Endothelial cell of umbilical vein (primary cell): ENCODE data around the gene NUDT5. TPM values are rescaled to one million over a fixed set of nuclear protein-coding genes. Genes with fewer than 3 reads are reported as not detected.

ENCODE experiments used
- BruUV-seq: library from RNA; stranded (reverse); fragments of 400-500 nt; replicated peaks from 2 replicates; lab custom pipeline; 2021; lab: Mats Ljungman, UMichigan
- CTCF ChIA-PET: fragments of 300-600, 350-600 bp; sonication (Branson Sonifier 250); formaldehyde crosslinking; loops from one replicate; lab custom pipeline; 2021; ENCODE audit warnings: antibody characterized with exemption, inconsistent platforms; lab: Charles Lee
- POLR2A ChIA-PET: fragments of 300-600, 350-600 bp; sonication (Branson Sonifier 250); formaldehyde crosslinking; loops from one replicate; lab custom pipeline; 2021; ENCODE audit warnings: antibody characterized with exemption, inconsistent platforms; lab: Charles Lee
- DNase-seq: peaks from one replicate; pipeline ENCODE4 v3.0.0-alpha.2; 2011; ENCODE audit warnings: low read depth, low spot score
- FAIRE-seq: peaks from 2 replicates; lab custom pipeline; 2011; peaks lifted over from hg19 to GRCh38; lab: Jason Lieb, UNC
- H2AFZ ChIP-seq: 2 replicates; pipeline ENCODE4 v1.6.0; 2012; ENCODE audit warnings: low read depth, low read length, control low read depth, inconsistent platforms
- H3K27ac ChIP-seq: 2 replicates; pipeline ENCODE4 v1.5.1; 2011; ENCODE audit warnings: low read depth, mild to moderate bottlenecking, control low read depth, low read length, moderate library complexity; ENCODE audit not compliant: insufficient read depth
- H3K27me3 ChIP-seq, 2 experiments: 2 replicates each; pipeline versions ENCODE4 v1.6.0 to v1.6.1; 2011; ENCODE audit warnings: low read length in 2 of 2, mixed read lengths in 1 of 2; ENCODE audit not compliant: control insufficient read depth in 2 of 2, insufficient read depth in 2 of 2
- H3K36me3 ChIP-seq, 2 experiments: 2 replicates in 1 of 2; 3 replicates in 1 of 2; pipeline ENCODE4 v1.5.1; 2011; ENCODE audit warnings: low read length in 2 of 2, mild to moderate bottlenecking in 1 of 2, moderate library complexity in 1 of 2; ENCODE audit not compliant: control insufficient read depth in 2 of 2, insufficient read depth in 2 of 2; ENCODE audit errors: extremely low read depth in 1 of 2
- H3K4me1 ChIP-seq: 3 replicates; pipeline ENCODE4 v1.5.1; 2011; ENCODE audit warnings: mild to moderate bottlenecking, low read length; ENCODE audit not compliant: control insufficient read depth, insufficient read depth; ENCODE audit errors: extremely low read depth
- H3K4me2 ChIP-seq: 2 replicates; pipeline ENCODE4 v1.6.1; 2011; ENCODE audit warnings: low read length, control low read depth, mixed read lengths; ENCODE audit not compliant: insufficient read depth
- H3K4me3 ChIP-seq, 3 experiments: fragments of 200-600 bp in 1 of 3; sonication (generic), shearing (Covaris generic) in 1 of 3; replicated peaks in 1 of 3; 2 replicates each; pipeline ENCODE4 v1.5.1; 2011 to 2016; ENCODE audit warnings: control low read depth in 3 of 3, low read length in 3 of 3, mild to moderate bottlenecking in 2 of 3, inconsistent platforms in 1 of 3, low read depth in 1 of 3, moderate library complexity in 1 of 3; ENCODE audit not compliant: insufficient read depth in 1 of 3
- H3K79me2 ChIP-seq: 2 replicates; pipeline ENCODE4 v1.6.0; 2012; ENCODE audit warnings: low read length, inconsistent platforms; ENCODE audit not compliant: control insufficient read depth, insufficient read depth
- H3K9ac ChIP-seq: replicated peaks from 2 replicates; pipeline ENCODE3; 2011; ENCODE audit warnings: low read length, control low read depth; ENCODE audit not compliant: insufficient read depth; ENCODE audit errors: extremely low read depth
- H3K9me1 ChIP-seq: replicated peaks from 3 replicates; pipeline ENCODE4 v1.6.0; 2011; ENCODE audit warnings: mild to moderate bottlenecking, low read length; ENCODE audit not compliant: control insufficient read depth, insufficient read depth; ENCODE audit errors: extremely low read depth
- H3K9me3 ChIP-seq: replicated peaks from 2 replicates; pipeline ENCODE4 v1.5.1; 2012; ENCODE audit warnings: low read length, inconsistent platforms; ENCODE audit not compliant: control insufficient read depth, insufficient read depth
- H4K20me1 ChIP-seq: replicated peaks from 2 replicates; pipeline ENCODE3; 2011; ENCODE audit warnings: mild to moderate bottlenecking, low read length; ENCODE audit not compliant: control insufficient read depth, insufficient read depth; ENCODE audit errors: extremely low read depth
- EZH2 ChIP-seq: IDR thresholded peaks from 2 replicates; pipeline ENCODE4 v1.6.1; 2012; ENCODE audit warnings: borderline replicate concordance, low read depth, mild to moderate bottlenecking, moderate library complexity, low read length, inconsistent platforms; ENCODE audit not compliant: severe bottlenecking
- FOS ChIP-seq: IDR thresholded peaks from 2 replicates; pipeline ENCODE4 v1.6.1; 2011; ENCODE audit warnings: mild to moderate bottlenecking, low read length, moderate library complexity, borderline replicate concordance; ENCODE audit not compliant: insufficient read depth
- GATA2 ChIP-seq: IDR thresholded peaks from 2 replicates; pipeline ENCODE4 v1.7.0; 2011; ENCODE audit warnings: low read depth, mild to moderate bottlenecking, moderate library complexity, mixed read lengths, low read length; ENCODE audit not compliant: insufficient read length, insufficient read depth
- JUN ChIP-seq: IDR thresholded peaks from 2 replicates; pipeline ENCODE4 v1.6.1; 2011; ENCODE audit warnings: borderline replicate concordance, low read depth; ENCODE audit not compliant: insufficient read length, insufficient read depth
- MYC ChIP-seq: IDR thresholded peaks from one replicate; pipeline ENCODE4 v1.6.1; 2011; ENCODE audit warnings: mild to moderate bottlenecking, low read depth, low read length
- POLR2A ChIP-seq: IDR thresholded peaks from 2 replicates; pipeline ENCODE4 v1.6.1; 2012; ENCODE audit warnings: low read depth, mild to moderate bottlenecking, control low read depth, low read length
- POLR2AphosphoS5 ChIP-seq: IDR thresholded peaks from 2 replicates; pipeline ENCODE4 v1.6.1; 2012; ENCODE audit warnings: low read depth, mild to moderate bottlenecking, control low read depth, low read length, moderate library complexity; ENCODE audit not compliant: insufficient read depth
- dilution Hi-C: fragments of 300-500 bp; cut with MboI; formaldehyde crosslinking; loops from one replicate; pipeline ENCODE4 v1.15.0; 2019; ENCODE audit warnings: low sequenced_read_pairs; ENCODE audit not compliant: extremely low pct_ligation_motif_present
- intact Hi-C: fragments of 100-400 bp; cut with micrococcal nuclease; formaldehyde crosslinking; loops from one replicate; pipeline ENCODE4 v1.10.0; 2022
- polyA plus RNA-seq, 4 experiments: library from polyadenylated mRNA; depleted of rRNA in 3 of 4; stranded (reverse) in 3 of 4; unstranded in 1 of 4; fragments of >200 nt; gene quantifications; 2 replicates each; pipeline versions ENCODE4 v1.2.1 to v1.2.3, GENCODE V29; 2011 to 2012; ENCODE audit warnings: missing spikeins in 1 of 4
- total RNA-seq: library from RNA; stranded (reverse); gene quantifications from 2 replicates; pipeline ENCODE4 v1.2.3, GENCODE V29; 2021
- TF ChIP-seq, protein P1 (sequence below), 2 donors: IDR thresholded peaks; 1 replicate in 1 of 2; 2 replicates in 1 of 2; pipeline ENCODE4 v1.5.1; 2011; ENCODE audit warnings: low read length in 2 of 2, mild to moderate bottlenecking in 2 of 2, moderate library complexity in 2 of 2, control low read depth in 1 of 2, inconsistent platforms in 1 of 2, low read depth in 1 of 2; ENCODE audit not compliant: insufficient read depth in 1 of 2; ENCODE audit errors: extremely low read depth in 1 of 2
- TF ChIP-seq, protein P2 (sequence below): IDR thresholded peaks from 2 replicates; pipeline ENCODE4 v1.6.1; 2011; ENCODE audit not compliant: insufficient read depth, insufficient read length

NUDT5 gene
- total and polyA plus RNA-seq, 2 donors (not counting 3 experiments of a cell fraction or from before 2014, with no cell fraction given): 81.8 to 87.8 TPM

DNA sequence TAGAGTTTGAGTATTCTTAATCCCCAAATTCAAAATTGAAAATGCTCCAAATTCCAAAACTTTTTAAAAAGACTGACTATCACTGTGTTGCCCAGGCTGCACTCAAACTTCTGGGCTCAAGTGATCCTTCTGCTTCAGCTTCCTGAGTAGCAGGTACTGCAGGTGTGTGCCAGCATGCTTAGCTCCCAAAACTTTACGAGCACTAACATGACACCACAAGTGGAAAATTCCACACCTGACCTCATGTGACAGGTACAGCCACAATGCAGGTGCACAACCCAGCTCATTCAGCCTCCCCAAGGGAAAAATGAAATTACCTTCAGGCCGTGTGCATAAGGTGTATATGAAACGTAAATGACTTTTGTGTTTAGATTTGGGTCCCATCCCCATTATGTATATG, 16.8 kb upstream of the NUDT5 start:
- no peak for FAIRE-seq
- no peak for TF ChIP-seq POLR2A
- TF ChIP-seq, protein P1, sequence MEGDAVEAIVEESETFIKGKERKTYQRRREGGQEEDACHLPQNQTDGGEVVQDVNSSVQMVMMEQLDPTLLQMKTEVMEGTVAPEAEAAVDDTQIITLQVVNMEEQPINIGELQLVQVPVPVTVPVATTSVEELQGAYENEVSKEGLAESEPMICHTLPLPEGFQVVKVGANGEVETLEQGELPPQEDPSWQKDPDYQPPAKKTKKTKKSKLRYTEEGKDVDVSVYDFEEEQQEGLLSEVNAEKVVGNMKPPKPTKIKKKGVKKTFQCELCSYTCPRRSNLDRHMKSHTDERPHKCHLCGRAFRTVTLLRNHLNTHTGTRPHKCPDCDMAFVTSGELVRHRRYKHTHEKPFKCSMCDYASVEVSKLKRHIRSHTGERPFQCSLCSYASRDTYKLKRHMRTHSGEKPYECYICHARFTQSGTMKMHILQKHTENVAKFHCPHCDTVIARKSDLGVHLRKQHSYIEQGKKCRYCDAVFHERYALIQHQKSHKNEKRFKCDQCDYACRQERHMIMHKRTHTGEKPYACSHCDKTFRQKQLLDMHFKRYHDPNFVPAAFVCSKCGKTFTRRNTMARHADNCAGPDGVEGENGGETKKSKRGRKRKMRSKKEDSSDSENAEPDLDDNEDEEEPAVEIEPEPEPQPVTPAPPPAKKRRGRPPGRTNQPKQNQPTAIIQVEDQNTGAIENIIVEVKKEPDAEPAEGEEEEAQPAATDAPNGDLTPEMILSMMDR (IDR thresholded peaks at IDR 0.05; ENCODE audit: extremely low read depth in 1 of 2, insufficient read depth in 1 of 2, low read depth in 1 of 2, low read length in 2 of 2): no peak
- POLR2A ChIA-PET: no interaction called here
- H3K36me3 ChIP-seq: peaks cover 12 to 32% of the 10 kb centered on the region in 2 experiments
- BruUV-seq: no TSS peak
- dilution Hi-C loops (no loop called here), intact Hi-C loops (no loop called here)
- no peak overlapping the region for H3K4me2 ChIP-seq
- CTCF ChIA-PET: no interaction called here
- H2AFZ ChIP-seq: no peak overlapping the region
- no peak overlapping the region for H3K4me3 ChIP-seq
- peaks cover 6% of the 10 kb centered on the region for H3K4me1 ChIP-seq
- no peaks in the 10 kb centered on the region for H3K9me1 ChIP-seq
- H3K27me3 ChIP-seq: no peaks in the 10 kb centered on the region
- peaks cover 31% of the 10 kb centered on the region for H3K79me2 ChIP-seq
- no peak overlapping the region for H3K27ac ChIP-seq
- DNase-seq: no peak
- no peaks in the 10 kb centered on the region for H3K9me3 ChIP-seq
- H3K9ac ChIP-seq: no peak overlapping the region
- no peaks in the 10 kb centered on the region for H4K20me1 ChIP-seq

DNA sequence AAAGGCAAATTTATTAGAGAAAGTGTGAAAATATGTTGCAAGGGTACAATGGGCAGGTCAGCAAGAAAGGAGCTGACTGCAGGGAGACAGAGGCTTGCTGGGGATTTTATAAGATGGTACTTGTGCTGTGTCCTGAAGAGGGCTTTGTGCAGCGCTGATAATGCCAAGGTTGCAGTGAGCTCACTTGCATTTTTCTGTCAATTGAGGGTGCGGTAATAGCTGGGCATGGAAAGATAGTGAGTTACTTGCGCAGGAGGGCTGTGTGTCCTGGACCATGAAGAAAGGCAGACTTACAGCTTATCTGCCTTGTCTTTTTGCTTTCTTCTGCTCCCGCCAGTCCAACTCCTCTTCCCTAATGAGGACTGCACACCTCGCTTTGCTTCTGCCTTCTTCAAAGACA, 12.8 kb upstream of the NUDT5 start:
- no peaks in the 10 kb centered on the region for H3K4me1 ChIP-seq
- H3K9ac ChIP-seq: no peak overlapping the region
- no peaks in the 10 kb centered on the region for H3K27me3 ChIP-seq
- H3K9me3 ChIP-seq: no peaks in the 10 kb centered on the region
- dilution Hi-C loops (no loop called here), intact Hi-C loops (no loop called here)
- H4K20me1 ChIP-seq: no peaks in the 10 kb centered on the region
- DNase-seq (no peak), FAIRE-seq (no peak)
- H3K4me3 ChIP-seq: no peak overlapping the region
- H3K79me2 ChIP-seq: peaks cover 55% of the 10 kb centered on the region
- no TSS peak for BruUV-seq
- H3K4me2 ChIP-seq: no peak overlapping the region
- H2AFZ ChIP-seq: no peak overlapping the region
- ChIA-PET POLR2A (no interaction called here), CTCF (no interaction called here)
- no peaks in the 10 kb centered on the region for H3K9me1 ChIP-seq
- no peak overlapping the region for H3K27ac ChIP-seq
- no peak for TF ChIP-seq POLR2AphosphoS5
- TF ChIP-seq, protein P2, sequence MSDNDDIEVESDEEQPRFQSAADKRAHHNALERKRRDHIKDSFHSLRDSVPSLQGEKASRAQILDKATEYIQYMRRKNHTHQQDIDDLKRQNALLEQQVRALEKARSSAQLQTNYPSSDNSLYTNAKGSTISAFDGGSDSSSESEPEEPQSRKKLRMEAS: no peak
- no peak for TF ChIP-seq MYC
- TF ChIP-seq FOS: no peak
- no peak for TF ChIP-seq GATA2
- TF ChIP-seq EZH2: no peak
- TF ChIP-seq JUN: no peak
- TF ChIP-seq POLR2A: no peak
- TF ChIP-seq, protein P1 (IDR thresholded peaks at IDR 0.05; ENCODE audit: extremely low read depth in 1 of 2, insufficient read depth in 1 of 2, low read depth in 1 of 2, low read length in 2 of 2): no peak
- peaks cover 10 to 26% of the 10 kb centered on the region in 2 experiments for H3K36me3 ChIP-seq
